AG09319 (cell line): ENCODE results near the gene BCAS3.

Source experiments
- DNase-seq: peaks from one replicate; pipeline ENCODE4 v3.0.0-alpha.2; 2010; ENCODE audit warnings: low read depth; ENCODE audit errors: extremely low read depth
- TF ChIP-seq, protein P1 (sequence below): IDR thresholded peaks from 2 replicates; pipeline ENCODE4 v1.5.1; 2011; ENCODE audit warnings: low read depth, mild to moderate bottlenecking, inconsistent platforms, low read length, moderate library complexity

BCAS3 gene

GRCh38 chr17:60677308-60678117 is at the start of gene BCAS3:
BCAS3 (plus strand) TSS chr17:60677851.
- TF ChIP-seq, protein P1, sequence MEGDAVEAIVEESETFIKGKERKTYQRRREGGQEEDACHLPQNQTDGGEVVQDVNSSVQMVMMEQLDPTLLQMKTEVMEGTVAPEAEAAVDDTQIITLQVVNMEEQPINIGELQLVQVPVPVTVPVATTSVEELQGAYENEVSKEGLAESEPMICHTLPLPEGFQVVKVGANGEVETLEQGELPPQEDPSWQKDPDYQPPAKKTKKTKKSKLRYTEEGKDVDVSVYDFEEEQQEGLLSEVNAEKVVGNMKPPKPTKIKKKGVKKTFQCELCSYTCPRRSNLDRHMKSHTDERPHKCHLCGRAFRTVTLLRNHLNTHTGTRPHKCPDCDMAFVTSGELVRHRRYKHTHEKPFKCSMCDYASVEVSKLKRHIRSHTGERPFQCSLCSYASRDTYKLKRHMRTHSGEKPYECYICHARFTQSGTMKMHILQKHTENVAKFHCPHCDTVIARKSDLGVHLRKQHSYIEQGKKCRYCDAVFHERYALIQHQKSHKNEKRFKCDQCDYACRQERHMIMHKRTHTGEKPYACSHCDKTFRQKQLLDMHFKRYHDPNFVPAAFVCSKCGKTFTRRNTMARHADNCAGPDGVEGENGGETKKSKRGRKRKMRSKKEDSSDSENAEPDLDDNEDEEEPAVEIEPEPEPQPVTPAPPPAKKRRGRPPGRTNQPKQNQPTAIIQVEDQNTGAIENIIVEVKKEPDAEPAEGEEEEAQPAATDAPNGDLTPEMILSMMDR: no peak
- DNase-seq: peak; percentile 97

GRCh38 chr17:60628252-60628889 is 49.3 kb upstream of the BCAS3 start:
- DNase-seq: no peak
- TF ChIP-seq, protein P1: no peak

DNA sequence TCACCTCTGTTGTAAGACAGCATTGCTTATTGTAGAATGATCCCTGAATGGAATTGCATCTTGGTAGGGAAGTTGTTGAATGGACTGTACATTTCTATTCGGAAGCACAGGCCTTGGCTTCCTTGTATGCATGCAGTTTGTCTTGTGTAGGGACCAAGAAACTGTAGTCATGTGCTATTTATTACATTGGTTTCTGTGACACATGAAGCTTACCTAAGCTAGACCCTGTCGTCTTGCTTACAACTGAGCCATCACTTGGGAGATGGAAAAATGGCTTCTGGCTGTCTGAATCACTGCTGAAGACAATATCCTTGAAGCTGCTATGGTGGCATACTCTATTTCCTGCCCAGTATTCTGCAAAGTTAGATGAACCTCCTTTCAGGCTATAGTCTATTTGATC is 48.5 kb upstream of the BCAS3 start:
- no peak for DNase-seq
- TF ChIP-seq, protein P1: no peak

DNA sequence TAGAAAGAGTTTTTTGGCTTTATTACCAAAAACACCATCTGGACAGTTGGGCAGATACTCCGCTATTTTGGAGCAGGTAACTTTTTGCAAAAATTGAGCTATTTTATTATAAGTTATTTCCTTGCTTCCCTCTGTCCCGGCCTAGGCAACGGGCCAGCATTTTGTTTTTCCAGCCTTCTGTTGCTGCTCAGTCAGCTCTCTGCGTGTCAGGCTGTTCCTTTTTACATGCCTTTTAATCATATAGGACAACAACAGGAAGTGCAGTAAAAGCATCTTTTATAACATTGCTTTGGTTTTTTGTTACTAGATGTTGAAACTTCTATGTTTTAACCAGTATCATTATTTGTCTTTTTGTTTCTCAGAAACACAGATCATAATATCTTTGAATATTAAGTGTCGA is 47.3 kb upstream of the BCAS3 start:
- TF ChIP-seq, protein P1: no peak
- DNase-seq: no peak

GRCh38 chr17:60631119-60631518 is 46.5 kb upstream of the BCAS3 start:
- TF ChIP-seq, protein P1: no peak
- DNase-seq: no peak

DNA sequence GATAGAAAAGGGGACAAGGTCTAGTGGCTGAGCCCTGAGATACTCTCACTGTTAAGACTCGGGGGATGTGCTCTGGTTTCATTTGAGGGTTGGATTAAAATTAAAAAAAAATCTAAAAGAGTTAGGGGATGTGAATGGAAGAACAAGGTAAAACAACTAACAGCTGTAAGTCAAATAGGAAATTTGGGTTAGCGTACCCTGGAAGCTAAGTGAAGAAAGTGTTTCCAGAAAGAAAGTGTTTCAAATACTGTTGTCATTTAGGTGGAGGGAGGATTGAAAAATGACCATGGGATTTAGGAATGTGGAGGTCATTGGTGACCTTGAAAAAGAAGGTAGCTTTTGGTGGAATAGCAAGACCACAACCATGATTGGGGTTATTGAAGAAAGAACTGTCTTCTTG is 40.0 kb upstream of the BCAS3 start:
- TF ChIP-seq, protein P1: no peak
- no peak for DNase-seq

GRCh38 chr17:60639019-60639330 is 38.7 kb upstream of the BCAS3 start:
- TF ChIP-seq, protein P1: no peak
- DNase-seq: no peak
